HCT116 (cell line): ENCODE measurements around the gene UCN2. TPM values are rescaled to one million over a fixed set of nuclear protein-coding genes. Genes with fewer than 3 reads are reported as not detected.

ENCODE experiments used
- ATAC-seq: fragments of 200-7000 bp; cut with Tn5 transposase; 2 replicates; pipeline ENCODE4 v1.9.1; 2020; ENCODE audit warnings: mild to moderate bottlenecking, moderate library complexity
- BruUV-seq: library from RNA; stranded (reverse); fragments of 400-500 nt; replicated peaks from 2 replicates; lab custom pipeline; 2021; lab: Mats Ljungman, UMichigan
- CTCF ChIA-PET: fragments of 300-600 bp; sonication (Branson Sonifier 250); formaldehyde crosslinking; loops from one replicate; lab custom pipeline; 2021; ENCODE audit warnings: antibody characterized with exemption; lab: Charles Lee
- POLR2A ChIA-PET: fragments of 300-600, 350-600 bp; sonication (Branson Sonifier 250); formaldehyde crosslinking; loops from one replicate; lab custom pipeline; 2021; ENCODE audit warnings: antibody characterized with exemption; lab: Charles Lee
- RAD21 ChIA-PET, 2 experiments: fragments of 300-600 bp; sonication (Branson Sonifier 250); formaldehyde crosslinking; loops; one replicate each; lab custom pipeline; 2023; ENCODE audit warnings: low total read pairs in 2 of 2; ENCODE audit not compliant: uncharacterized antibody in 2 of 2, unreplicated experiment in 2 of 2, low non-redundant PET in 1 of 2; lab: Charles Lee
- DNase-seq: peaks from one replicate; pipeline ENCODE4 v3.0.0-alpha.2; 2010; ENCODE audit warnings: low read depth, low spot score
- H2AFZ ChIP-seq: fragments of 200-600 bp; shearing (Covaris generic), sonication (generic); 2 replicates; pipeline ENCODE4 v1.6.1; 2017; ENCODE audit warnings: low read depth, mixed run types, mixed read lengths, antibody characterized with exemption, low read length; ENCODE audit not compliant: poor library complexity, severe bottlenecking
- H3K27ac ChIP-seq: 2 replicates; pipeline ENCODE4 v1.5.1; 2012; ENCODE audit warnings: low read depth, low read length
- H3K27me3 ChIP-seq: fragments of 200-600 bp; sonication (generic); 2 replicates; pipeline ENCODE4 v1.6.1; 2016; ENCODE audit warnings: mixed run types, low read length, mixed read lengths; ENCODE audit not compliant: insufficient read depth
- H3K36me3 ChIP-seq, 2 experiments: fragments of 200-500 bp in 1 of 2; fragments of 200-600 bp in 1 of 2; sonication (Bioruptor generic) in 1 of 2; sonication (generic) in 1 of 2; 2 replicates each; pipeline versions ENCODE4 v1.5.1 to v1.6.1; 2014 to 2016; ENCODE audit warnings: low read length in 2 of 2, inconsistent platforms in 1 of 2, mixed read lengths in 1 of 2, mixed run types in 1 of 2; ENCODE audit not compliant: insufficient read depth in 2 of 2, control insufficient read depth in 1 of 2
- H3K4me1 ChIP-seq, 2 experiments: fragments of 200-600 bp in 1 of 2; sonication (generic) in 1 of 2; 2 replicates each; pipeline versions ENCODE4 v1.5.1 to v1.6.1; 2012 to 2017; ENCODE audit warnings: low read length in 2 of 2, inconsistent platforms in 1 of 2, mild to moderate bottlenecking in 1 of 2, mixed read lengths in 1 of 2, mixed run types in 1 of 2, moderate library complexity in 1 of 2; ENCODE audit not compliant: insufficient read depth in 2 of 2, control insufficient read depth in 1 of 2
- H3K4me2 ChIP-seq: fragments of 200-600 bp; sonication (generic); 2 replicates; pipeline ENCODE4 v1.6.1; 2017; ENCODE audit warnings: mixed run types, low read length, mixed read lengths
- H3K4me3 ChIP-seq, 2 experiments: fragments of 200-600 bp in 1 of 2; sonication (generic) in 1 of 2; replicated peaks in 1 of 2; 2 replicates each; pipeline ENCODE4 v1.5.1; 2011 to 2016; ENCODE audit warnings: low read length in 2 of 2, control low read depth in 1 of 2, low read depth in 1 of 2, mild to moderate bottlenecking in 1 of 2, mixed read lengths in 1 of 2, mixed run types in 1 of 2
- H3K79me2 ChIP-seq: fragments of 200-600 bp; sonication (generic); 2 replicates; pipeline ENCODE4 v1.6.1; 2017; ENCODE audit warnings: mild to moderate bottlenecking, mixed run types, low read length, moderate library complexity, mixed read lengths; ENCODE audit not compliant: insufficient read depth
- H3K9ac ChIP-seq: fragments of 200-600 bp; sonication (generic); 2 replicates; pipeline ENCODE4 v1.6.1; 2016; ENCODE audit warnings: low read length, mixed read lengths
- H3K9me2 ChIP-seq: fragments of 200-600 bp; sonication (generic), shearing (Covaris generic); 2 replicates; pipeline ENCODE4 v1.6.1; 2017; ENCODE audit warnings: mixed run types, mild to moderate bottlenecking, moderate library complexity; ENCODE audit not compliant: insufficient read depth
- H3K9me3 ChIP-seq, 2 experiments: fragments of 200-500 bp in 1 of 2; fragments of 200-600 bp in 1 of 2; sonication (Bioruptor generic) in 1 of 2; sonication (generic) in 1 of 2; 2 replicates each; pipeline ENCODE4 v1.6.1; 2014 to 2017; ENCODE audit warnings: low read length in 2 of 2, mixed read lengths in 2 of 2, inconsistent platforms in 1 of 2, low read depth in 1 of 2, mild to moderate bottlenecking in 1 of 2, mixed run types in 1 of 2, moderate library complexity in 1 of 2; ENCODE audit not compliant: control insufficient read depth in 1 of 2, insufficient read depth in 1 of 2
- H4K20me1 ChIP-seq: fragments of 200-600 bp; sonication (generic), shearing (Covaris generic); 2 replicates; pipeline ENCODE4 v1.6.1; 2017; ENCODE audit warnings: mixed run types, mild to moderate bottlenecking, moderate library complexity; ENCODE audit not compliant: insufficient read depth
- ATF3 ChIP-seq: IDR thresholded peaks from 2 replicates; pipeline ENCODE4 v1.6.1; 2012
- CBX3 ChIP-seq: IDR thresholded peaks from 2 replicates; pipeline ENCODE4 v1.6.1; 2012; ENCODE audit warnings: low read depth
- CEBPB ChIP-seq: IDR thresholded peaks from 2 replicates; pipeline ENCODE4 v1.6.1; 2012; ENCODE audit warnings: low read depth
- CTCF ChIP-seq, 3 experiments: fragments of 200-600 bp in 1 of 3; sonication (generic) in 1 of 3; IDR thresholded peaks in 2 of 3; conservative IDR thresholded peaks in 1 of 3; 2 replicates each; pipeline ENCODE4 v1.5.1; 2012 to 2017; ENCODE audit warnings: low read depth in 2 of 3, low read length in 2 of 3, antibody characterized with exemption in 1 of 3, borderline replicate concordance in 1 of 3, control low read depth in 1 of 3, mild to moderate bottlenecking in 1 of 3, mixed read lengths in 1 of 3, mixed run types in 1 of 3, moderate library complexity in 1 of 3; ENCODE audit not compliant: insufficient read depth in 1 of 3
- EGR1 ChIP-seq: IDR thresholded peaks from 2 replicates; pipeline ENCODE4 v1.6.1; 2012; ENCODE audit warnings: low read depth
- FOSL1 ChIP-seq: IDR thresholded peaks from 2 replicates; pipeline ENCODE4 v1.6.1; 2012; ENCODE audit warnings: low read depth
- JUND ChIP-seq: IDR thresholded peaks from 2 replicates; pipeline ENCODE4 v1.6.1; 2012
- POLR2A ChIP-seq: IDR thresholded peaks from 2 replicates; pipeline ENCODE4 v1.7.0; 2011; ENCODE audit warnings: borderline replicate concordance; ENCODE audit not compliant: insufficient read depth, insufficient read length; ENCODE audit errors: extremely low read depth
- POLR2AphosphoS5 ChIP-seq: IDR thresholded peaks from 2 replicates; pipeline ENCODE4 v1.6.1; 2011; ENCODE audit warnings: mild to moderate bottlenecking, low read depth, low read length, moderate library complexity
- SIN3A ChIP-seq: IDR thresholded peaks from 2 replicates; pipeline ENCODE4 v1.6.1; 2012; ENCODE audit warnings: low read depth
- SP1 ChIP-seq: IDR thresholded peaks from 2 replicates; pipeline ENCODE4 v1.6.1; 2012; ENCODE audit warnings: low read depth
- SRF ChIP-seq: IDR thresholded peaks from 2 replicates; pipeline ENCODE4 v1.6.1; 2012; ENCODE audit warnings: low read depth
- YY1 ChIP-seq: IDR thresholded peaks from 2 replicates; pipeline ENCODE4 v1.6.1; 2011; ENCODE audit warnings: low read length, low read depth, moderate library complexity, mild to moderate bottlenecking; ENCODE audit not compliant: insufficient replicate concordance; ENCODE audit errors: extremely low read depth
- ZNF274 ChIP-seq: fragments of 200-500 bp; sonication (Bioruptor generic); IDR thresholded peaks from 2 replicates; pipeline ENCODE4 v1.6.1; 2014; ENCODE audit warnings: mild to moderate bottlenecking, low read depth, low read length, inconsistent platforms
- intact Hi-C: fragments of 100-400 bp; cut with micrococcal nuclease; formaldehyde crosslinking; loops from 2 replicates; pipeline ENCODE4 v1.10.0; 2022
- total RNA-seq: library from RNA; stranded (reverse); gene quantifications from one replicate; pipeline ENCODE4 v1.2.1, GENCODE V29; 2021; ENCODE audit not compliant: unreplicated experiment
- TF ChIP-seq, protein P1 (sequence below): IDR thresholded peaks from 2 replicates; pipeline ENCODE4 v1.6.1; 2012; ENCODE audit warnings: low read depth
- TF ChIP-seq, protein P2 (sequence below): IDR thresholded peaks from 2 replicates; pipeline ENCODE4 v1.6.1; 2012

Gene UCN2
- total RNA-seq, 1 experiment from 2014 or later, result 1.5 TPM

DNA sequence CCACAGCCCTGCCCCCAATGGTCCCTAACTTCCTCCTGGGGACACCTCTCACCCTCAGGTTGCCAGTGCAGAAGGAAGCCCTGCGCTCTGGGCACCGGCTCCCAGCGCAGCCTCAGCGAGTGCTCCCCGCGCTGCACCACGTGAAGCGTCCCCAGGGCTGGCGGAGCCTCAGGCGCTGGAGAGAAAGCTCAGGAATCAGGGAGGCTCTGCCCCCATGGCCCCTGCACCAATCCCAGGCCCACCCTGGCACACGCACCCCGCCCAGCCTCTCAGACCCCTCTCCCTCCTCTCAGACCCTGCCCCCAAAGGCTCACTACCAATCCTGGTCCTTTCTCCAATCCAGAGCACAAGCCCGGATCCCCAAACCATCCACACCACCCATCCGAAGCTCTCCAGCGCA is 24.6 kb upstream of the UCN2 start:
- H3K4me1 ChIP-seq, result no peaks in the 10 kb centered on the region
- intact Hi-C loops, result no loop called here
- no peaks in the 10 kb centered on the region for H3K9me3 ChIP-seq
- no peak overlapping the region for H3K27ac ChIP-seq
- no peak overlapping the region for H3K4me2 ChIP-seq
- no peaks in the 10 kb centered on the region for H3K27me3 ChIP-seq
- H3K79me2 ChIP-seq, result no peaks in the 10 kb centered on the region
- BruUV-seq, result no TSS peak
- ChIA-PET RAD21 (no interaction called here), CTCF (no interaction called here)
- no peak overlapping the region for H3K4me3 ChIP-seq
- TF ChIP-seq SRF (no peak), JUND (no peak), POLR2A (no peak), SIN3A (no peak), POLR2AphosphoS5 (no peak), YY1 (no peak), EGR1 (no peak), ATF3 (no peak), ZNF274 (no peak), FOSL1 (no peak), CBX3 (no peak), CTCF (IDR thresholded peaks at IDR 0.05 in 2 of 3, conservative IDR thresholded peaks at IDR 0.05 in 1 of 3; ENCODE audit: borderline replicate concordance in 1 of 3, insufficient read depth in 1 of 3, low read depth in 2 of 3, low read length in 2 of 3) (no peak), CEBPB (no peak), SP1 (no peak)
- TF ChIP-seq, protein P1, sequence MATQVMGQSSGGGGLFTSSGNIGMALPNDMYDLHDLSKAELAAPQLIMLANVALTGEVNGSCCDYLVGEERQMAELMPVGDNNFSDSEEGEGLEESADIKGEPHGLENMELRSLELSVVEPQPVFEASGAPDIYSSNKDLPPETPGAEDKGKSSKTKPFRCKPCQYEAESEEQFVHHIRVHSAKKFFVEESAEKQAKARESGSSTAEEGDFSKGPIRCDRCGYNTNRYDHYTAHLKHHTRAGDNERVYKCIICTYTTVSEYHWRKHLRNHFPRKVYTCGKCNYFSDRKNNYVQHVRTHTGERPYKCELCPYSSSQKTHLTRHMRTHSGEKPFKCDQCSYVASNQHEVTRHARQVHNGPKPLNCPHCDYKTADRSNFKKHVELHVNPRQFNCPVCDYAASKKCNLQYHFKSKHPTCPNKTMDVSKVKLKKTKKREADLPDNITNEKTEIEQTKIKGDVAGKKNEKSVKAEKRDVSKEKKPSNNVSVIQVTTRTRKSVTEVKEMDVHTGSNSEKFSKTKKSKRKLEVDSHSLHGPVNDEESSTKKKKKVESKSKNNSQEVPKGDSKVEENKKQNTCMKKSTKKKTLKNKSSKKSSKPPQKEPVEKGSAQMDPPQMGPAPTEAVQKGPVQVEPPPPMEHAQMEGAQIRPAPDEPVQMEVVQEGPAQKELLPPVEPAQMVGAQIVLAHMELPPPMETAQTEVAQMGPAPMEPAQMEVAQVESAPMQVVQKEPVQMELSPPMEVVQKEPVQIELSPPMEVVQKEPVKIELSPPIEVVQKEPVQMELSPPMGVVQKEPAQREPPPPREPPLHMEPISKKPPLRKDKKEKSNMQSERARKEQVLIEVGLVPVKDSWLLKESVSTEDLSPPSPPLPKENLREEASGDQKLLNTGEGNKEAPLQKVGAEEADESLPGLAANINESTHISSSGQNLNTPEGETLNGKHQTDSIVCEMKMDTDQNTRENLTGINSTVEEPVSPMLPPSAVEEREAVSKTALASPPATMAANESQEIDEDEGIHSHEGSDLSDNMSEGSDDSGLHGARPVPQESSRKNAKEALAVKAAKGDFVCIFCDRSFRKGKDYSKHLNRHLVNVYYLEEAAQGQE, result no peak
- TF ChIP-seq, protein P2, sequence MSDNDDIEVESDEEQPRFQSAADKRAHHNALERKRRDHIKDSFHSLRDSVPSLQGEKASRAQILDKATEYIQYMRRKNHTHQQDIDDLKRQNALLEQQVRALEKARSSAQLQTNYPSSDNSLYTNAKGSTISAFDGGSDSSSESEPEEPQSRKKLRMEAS, result no peak
- TF ChIP-seq, all 23 proteins: peak for 0
- DNase-seq (no peak), ATAC-seq (no peak)
- Histone ChIP-seq H3K36me3 (no peaks in the 10 kb centered on the region; a peak in 1 of 4 replicates), H3K9ac (no peak overlapping the region), H2AFZ (no peak overlapping the region), H4K20me1 (no peaks in the 10 kb centered on the region), H3K9me2 (no peaks in the 10 kb centered on the region)
- POLR2A ChIA-PET, result no interaction called here
